ENCODE data around the gene DPH1.

The DPH1 gene

DNA sequence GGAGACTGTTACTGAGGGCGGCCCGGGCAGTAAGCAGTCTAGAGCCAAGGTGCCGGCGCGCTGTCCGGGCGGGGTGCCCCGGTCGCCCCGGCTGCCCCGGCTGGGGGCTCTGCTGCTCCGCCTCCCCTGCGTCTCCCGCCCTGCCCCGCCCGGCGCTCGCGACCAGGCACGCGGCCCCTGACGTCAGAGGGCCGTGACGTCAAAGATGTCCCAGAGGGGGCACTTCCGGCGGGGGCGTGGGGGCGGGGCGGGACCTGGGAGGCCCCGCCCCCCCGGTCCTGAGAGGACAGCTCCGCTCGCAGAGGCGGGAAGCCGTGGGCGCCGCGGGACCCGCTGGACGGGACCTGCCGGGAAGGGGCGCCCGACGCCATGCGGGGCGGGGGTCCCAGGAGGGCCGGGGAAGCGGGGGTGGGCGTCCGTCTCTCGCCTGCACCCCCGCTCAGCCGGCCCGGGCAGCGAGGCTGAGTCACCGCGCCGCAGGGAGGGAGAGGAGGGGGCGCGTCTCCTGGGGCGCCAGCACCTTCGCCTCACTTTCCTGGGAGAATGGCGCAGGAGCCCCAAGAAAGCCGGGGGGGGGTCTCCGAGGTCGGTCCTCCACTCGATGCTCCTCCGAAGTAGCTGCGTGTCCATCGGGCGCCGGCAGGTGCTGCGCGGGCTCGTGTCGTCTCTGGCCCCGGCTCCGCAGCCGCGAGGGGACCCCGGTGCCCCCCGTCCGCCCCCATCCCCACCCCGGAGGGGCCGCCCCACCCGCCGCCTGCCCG is 20.5 kb downstream of the DPH1 start:
- DNase-seq (ENCODE audit: low read depth), result peak; percentile 66

DNA sequence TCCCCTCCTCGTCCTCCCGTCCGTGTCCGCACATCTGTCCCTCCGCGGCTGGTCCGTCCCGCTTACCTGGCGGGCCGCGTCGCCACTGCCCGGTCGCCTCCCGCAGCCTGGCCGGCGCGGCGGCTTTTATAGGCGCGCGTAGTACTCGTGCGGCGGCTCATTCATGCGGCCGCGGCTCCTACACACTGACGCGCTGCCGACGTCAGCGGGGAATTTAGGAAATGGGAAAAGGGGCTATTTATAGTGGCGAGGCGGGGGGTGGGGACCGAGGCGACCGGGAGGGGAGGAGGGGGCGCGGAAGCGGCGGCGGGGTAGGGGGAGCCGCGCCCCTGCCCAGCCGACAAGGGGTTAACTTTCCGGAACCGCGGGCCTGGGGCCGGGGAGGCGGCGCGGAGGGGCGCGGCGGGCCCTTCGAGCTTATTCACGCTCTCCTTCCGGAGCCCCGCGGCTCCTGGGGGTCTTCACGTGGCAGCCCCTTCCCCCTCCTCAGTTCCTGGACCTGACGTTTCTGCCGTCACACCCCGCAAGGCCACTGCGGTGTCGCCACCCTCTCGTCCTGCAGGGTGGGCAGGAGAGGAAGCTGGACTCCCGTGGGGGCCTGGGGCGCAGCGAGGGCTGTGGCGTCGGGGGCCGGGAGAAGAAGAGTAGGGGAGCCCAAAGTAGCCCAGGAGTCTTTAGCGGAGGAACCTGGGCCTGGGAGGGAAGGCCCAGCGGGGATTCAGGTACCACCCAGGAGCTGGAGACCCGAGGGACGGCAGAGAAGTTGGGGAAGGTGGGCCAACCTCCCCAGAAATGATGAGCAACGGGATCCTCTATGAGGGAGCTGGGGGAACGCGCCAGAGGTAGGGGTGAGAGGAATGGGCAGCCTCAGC is 21.3 kb downstream of the DPH1 start:
- no peak for DNase-seq (ENCODE audit: low read depth)

DNA sequence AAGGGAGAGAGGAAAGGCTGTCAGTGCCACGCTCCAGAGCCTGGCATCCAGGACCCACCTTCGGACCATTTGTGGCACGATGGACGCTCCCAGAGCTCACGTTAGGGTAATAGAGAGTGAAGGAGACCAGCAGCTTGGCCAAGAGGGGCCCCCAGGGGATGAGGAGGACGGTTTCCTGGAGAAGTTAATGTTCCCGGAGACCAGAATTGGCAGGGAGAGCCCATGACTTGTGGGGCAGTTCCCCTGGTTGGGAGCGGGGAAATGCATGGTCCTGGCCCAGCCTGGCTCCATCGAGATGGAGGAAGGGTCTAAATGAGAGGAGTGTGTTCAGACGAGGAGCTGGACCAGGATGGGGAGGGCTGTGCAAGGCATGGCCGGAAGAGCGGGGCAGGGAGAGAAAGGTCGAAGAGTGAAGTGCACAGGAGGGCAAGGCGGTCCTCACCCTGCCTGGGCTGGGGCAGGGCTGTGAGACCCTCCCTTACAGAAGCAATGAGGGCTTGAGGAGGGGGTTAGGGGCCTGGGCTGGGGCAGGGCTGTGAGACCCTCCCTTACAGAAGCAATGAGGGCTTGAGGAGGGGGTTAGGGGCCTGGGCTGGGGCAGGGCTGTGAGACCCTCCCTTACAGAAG is 22.1 kb downstream of the DPH1 start:
- no peak for DNase-seq (ENCODE audit: low read depth)

DNA sequence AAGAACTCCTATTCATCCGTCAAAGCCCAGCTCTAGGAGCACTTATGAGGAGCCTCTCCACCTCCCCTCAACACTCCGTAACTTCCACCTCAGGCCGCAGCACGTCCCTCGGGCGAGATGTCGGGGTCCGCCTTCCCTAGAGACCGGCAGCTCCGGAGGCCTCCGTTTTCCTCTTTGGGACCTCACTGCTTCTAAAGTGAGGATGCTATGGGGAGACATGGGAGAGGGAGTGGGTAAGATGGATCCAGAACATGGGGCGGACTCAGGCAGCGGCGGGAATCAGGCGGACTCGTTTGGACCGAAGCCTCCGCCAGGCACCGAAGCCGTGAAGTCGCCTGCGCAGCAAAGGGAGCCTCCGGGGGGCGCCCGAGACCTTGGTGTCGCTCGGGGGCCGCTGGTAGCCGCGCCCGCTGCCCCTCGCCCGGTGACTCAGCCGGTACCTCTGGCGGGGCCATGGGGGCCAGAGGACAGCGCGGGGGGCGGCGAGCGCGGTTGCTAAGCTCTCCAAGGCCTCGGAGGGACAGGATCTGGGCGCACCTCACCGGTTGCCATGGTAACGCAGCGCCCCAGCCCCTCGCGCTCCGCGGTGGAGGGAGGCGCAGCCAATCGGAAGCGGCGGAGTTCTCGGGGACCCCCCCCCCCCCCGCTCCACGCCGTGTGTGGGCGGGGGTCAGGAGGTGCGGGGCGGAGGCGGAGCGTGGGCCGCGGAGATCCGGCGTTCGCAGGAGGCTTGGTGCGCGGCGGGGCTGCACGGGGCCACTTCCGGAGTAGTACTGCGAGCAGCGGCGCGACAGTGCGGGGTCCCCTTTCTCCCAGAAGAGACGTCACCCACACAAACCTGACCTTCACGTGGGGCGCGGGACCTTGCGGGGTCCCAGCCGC is 23.7 kb downstream of the DPH1 start:
- peak; percentile 69 for DNase-seq (ENCODE audit: low read depth)

DNA sequence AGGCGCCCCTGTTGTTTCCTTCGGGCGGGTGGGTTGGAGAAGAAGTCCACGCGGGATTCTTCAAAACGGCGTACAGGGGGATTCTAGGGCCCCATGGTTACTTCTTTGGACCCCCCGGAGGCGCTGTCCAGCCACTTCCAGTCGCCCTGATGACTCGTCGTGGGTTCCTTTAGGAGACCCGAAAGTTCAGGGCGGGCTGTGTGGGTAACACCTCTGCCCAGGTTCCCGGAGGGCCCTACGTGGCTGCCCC is 24.2 kb downstream of the DPH1 start:
- no peak for DNase-seq (ENCODE audit: low read depth)

DNA sequence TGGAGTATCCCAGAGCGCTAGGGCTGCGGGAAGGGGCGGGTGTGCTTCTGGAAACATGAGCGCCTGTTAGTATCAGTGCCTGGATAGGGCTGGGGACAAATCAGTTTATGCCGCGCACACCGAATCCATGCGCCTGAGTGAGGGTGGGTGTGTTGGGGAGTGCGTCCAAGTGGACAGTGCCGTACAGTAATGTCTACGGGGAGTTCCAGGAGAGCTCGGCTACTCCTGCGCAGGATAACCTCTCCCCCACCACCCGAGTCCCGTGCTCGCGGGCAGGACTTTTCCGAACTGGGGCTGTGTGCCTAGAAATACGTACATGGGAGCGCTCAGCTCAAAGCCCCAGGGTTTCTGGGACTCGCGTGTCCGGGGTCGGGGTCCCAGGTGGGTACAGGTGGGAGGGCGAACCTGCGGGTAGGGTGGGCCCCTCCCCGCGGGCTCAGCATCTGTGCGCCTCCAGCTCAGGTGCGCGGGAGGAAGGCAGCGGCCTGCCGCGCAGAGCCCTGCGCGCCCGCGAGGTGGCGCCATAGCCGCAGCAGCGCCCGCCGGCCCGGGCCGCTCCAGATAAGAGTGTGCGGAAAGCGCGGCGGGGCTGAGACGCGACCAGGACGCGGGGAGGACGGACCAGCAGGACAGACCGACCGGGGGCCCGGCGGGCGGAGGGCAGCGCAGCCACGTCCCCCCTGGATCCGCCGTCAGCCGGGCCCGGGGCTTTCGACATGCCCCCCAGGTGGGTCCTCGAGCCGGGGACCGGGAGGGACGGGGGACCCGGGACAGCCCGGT is 24.7 kb downstream of the DPH1 start, which contains the start of gene HIC1:
Gene HIC1 (plus strand): TSS at position 592 of the 780 bp plus-strand sequence. CDS start 1,588 bp downstream, outside the sequence.
- DNase-seq (ENCODE audit: low read depth), result no peak

DNA sequence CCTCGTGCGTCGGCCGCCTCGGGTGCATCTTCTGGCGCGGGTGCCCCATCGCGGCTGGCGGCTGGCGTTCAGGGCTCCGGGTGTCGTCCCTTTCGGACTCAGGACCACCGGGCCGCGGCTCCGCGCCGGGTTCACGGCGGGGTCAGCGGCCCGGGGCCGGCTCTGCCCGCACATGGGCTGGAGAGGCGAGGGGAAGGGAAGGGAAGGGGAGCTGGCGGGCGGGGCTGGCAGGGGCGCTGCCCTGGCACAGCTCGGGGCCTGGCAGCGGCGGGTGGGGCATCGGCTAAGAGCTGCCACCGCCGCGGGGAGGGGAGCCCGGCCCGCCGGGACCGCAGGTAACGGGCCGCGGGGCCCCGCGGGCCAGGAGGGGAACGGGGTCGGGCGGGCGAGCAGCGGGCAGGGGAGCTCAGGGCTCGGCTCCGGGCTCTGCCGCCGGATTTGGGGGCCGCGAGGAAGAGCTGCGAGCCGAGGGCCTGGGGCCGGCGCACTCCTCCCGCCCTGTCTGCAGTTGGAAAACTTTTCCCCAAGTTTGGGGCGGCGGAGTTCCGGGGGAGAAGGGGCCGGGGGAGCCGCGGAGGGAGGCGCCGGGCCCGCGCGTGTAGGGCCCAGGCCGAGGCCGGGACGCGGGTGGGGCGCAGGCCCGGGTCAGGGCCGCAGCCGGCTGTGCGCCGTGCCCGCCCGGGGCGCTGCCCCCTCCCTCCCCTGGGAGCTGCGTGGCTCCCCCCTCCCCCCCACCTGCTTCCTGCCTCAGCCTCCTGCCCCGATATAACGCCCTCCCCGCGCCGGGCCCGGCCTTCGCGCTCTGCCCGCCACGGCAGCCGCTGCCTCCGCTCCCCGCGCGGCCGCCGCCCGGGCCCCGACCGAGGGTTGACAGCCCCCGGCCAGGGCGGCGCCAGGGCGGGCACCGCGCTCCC is 25.6 kb downstream of the DPH1 start:
- no peak for DNase-seq (ENCODE audit: low read depth)

DNA sequence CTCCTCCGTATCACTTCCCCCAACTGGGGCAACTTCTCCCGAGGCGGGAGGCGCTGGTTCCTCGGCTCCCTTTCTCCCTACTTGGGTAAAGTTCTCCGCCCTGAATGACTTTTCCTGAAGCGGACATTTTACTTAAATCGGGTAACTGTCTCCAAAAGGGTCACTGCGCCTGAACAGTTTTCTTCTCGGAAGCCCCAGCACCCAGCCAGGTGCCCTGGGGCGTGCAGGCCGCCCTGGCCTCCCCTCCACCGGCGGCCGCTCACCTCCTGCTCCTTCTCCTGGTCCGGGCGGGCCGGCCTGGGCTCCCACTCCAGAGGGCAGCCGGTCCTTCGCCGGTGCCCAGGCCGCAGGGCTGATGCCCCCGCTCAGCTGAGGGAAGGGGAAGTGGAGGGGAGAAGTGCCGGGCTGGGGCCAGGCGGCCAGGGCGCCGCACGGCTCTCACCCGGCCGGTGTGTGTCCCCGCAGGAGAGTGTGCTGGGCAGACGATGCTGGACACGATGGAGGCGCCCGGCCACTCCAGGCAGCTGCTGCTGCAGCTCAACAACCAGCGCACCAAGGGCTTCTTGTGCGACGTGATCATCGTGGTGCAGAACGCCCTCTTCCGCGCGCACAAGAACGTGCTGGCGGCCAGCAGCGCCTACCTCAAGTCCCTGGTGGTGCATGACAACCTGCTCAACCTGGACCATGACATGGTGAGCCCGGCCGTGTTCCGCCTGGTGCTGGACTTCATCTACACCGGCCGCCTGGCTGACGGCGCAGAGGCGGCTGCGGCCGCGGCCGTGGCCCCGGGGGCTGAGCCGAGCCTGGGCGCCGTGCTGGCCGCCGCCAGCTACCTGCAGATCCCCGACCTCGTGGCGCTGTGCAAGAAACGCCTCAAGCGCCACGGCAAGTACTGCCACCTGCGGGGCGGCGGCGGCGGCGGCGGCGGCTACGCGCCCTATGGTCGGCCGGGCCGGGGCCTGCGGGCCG is 26.5 kb downstream of the DPH1 start:
- no peak for DNase-seq (ENCODE audit: low read depth)

DNA sequence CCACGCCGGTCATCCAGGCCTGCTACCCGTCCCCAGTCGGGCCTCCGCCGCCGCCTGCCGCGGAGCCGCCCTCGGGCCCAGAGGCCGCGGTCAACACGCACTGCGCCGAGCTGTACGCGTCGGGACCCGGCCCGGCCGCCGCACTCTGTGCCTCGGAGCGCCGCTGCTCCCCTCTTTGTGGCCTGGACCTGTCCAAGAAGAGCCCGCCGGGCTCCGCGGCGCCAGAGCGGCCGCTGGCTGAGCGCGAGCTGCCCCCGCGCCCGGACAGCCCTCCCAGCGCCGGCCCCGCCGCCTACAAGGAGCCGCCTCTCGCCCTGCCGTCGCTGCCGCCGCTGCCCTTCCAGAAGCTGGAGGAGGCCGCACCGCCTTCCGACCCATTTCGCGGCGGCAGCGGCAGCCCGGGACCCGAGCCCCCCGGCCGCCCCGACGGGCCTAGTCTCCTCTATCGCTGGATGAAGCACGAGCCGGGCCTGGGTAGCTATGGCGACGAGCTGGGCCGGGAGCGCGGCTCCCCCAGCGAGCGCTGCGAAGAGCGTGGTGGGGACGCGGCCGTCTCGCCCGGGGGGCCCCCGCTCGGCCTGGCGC is 27.3 kb downstream of the DPH1 start:
- DNase-seq (ENCODE audit: low read depth), result no peak

DNA sequence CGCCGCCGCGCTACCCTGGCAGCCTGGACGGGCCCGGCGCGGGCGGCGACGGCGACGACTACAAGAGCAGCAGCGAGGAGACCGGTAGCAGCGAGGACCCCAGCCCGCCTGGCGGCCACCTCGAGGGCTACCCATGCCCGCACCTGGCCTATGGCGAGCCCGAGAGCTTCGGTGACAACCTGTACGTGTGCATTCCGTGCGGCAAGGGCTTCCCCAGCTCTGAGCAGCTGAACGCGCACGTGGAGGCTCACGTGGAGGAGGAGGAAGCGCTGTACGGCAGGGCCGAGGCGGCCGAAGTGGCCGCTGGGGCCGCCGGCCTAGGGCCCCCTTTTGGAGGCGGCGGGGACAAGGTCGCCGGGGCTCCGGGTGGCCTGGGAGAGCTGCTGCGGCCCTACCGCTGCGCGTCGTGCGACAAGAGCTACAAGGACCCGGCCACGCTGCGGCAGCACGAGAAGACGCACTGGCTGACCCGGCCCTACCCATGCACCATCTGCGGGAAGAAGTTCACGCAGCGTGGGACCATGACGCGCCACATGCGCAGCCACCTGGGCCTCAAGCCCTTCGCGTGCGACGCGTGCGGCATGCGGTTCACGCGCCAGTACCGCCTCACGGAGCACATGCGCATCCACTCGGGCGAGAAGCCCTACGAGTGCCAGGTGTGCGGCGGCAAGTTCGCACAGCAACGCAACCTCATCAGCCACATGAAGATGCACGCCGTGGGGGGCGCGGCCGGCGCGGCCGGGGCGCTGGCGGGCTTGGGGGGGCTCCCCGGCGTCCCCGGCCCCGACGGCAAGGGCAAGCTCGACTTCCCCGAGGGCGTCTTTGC is 28.0 kb downstream of the DPH1 start:
- no peak for DNase-seq (ENCODE audit: low read depth)

DNA sequence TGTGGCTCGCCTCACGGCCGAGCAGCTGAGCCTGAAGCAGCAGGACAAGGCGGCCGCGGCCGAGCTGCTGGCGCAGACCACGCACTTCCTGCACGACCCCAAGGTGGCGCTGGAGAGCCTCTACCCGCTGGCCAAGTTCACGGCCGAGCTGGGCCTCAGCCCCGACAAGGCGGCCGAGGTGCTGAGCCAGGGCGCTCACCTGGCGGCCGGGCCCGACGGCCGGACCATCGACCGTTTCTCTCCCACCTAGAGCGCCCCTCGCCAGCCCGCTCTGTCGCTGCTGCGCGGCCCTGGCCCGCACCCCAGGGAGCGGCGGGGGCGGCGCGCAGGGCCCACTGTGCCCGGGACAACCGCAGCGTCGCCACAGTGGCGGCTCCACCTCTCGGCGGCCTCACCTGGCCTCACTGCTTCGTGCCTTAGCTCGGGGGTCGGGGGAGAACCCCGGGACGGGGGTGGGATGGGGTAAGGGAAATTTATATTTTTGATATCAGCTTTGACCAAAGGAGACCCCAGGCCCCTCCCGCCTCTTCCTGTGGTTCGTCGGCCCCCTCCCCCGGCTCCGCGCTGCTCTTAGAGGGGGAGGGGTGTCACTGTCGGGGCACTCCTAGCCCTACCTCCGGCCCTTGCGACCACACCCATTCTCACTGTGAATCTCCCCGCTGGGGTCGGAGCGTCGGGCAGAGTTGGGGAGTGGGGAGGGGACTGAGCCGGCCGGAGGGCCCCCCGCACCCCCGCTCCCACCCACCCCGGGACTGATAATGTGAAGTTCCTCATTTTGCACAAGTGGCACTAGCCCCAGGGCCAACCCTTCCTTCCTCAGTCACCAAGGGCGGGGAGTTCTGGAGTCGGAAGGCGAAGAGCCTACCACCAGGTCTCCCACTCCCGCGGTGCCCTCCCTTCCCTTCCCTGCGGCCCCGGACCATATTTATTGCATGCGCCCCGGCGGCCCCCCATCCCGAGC is 28.9 kb downstream of the DPH1 start:
- DNase-seq (ENCODE audit: low read depth), result no peak

DNA sequence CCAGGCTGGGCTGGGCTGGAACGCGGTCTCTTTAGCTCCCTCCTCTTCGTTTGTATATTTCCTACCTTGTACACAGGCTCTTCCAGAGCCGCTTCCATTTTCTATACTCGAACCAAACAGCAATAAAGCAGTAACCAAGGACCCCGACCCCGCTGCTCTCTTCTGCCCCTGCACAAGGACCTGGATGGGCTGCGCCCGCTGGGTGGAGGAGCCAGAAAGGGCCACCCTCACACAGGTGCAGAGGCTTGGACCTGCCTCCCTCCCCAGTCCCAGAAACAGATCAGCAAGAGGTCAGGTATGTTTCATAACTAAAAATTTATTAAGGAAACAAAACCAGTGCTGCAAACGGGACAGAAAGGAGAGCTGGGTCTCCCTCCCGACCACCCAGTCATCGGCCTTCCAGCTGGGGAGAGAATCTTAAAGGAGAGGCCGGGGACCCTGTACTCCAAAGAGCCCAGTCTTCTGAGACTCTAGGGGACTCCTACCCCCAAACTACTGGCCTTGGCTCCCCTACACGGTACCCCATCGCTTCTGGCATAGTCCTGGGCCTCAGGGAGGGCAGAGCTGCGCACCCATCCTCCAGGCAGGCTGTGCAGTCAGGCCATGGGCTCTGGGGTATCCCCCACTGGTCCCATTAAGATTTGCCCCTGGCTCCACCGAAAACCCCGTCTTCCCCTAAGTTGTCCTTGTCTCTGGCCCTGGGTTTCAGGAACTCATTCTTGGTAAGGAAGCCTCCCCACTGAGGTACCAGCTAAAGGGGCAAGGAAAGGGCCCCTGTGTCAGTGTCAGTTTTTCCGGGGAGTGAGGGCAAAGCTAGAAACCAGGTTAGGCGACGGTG is 29.8 kb downstream of the DPH1 start:
- no peak for DNase-seq (ENCODE audit: low read depth)

DNA sequence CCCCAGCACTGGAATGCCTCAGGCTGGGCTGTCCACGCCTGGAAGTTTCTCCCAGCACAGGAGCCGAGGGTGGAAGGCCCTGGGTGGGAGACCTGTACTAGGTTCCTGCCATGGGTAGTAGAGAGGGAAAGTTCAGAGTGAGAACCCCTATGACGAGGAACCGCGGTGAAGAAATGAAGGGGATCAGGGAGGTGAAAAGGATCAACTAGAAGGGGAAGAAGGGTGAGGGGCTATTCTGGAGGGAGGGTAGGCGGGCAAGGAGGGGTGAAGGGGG is 30.4 kb downstream of the DPH1 start:
- DNase-seq (ENCODE audit: low read depth), result no peak

DNA sequence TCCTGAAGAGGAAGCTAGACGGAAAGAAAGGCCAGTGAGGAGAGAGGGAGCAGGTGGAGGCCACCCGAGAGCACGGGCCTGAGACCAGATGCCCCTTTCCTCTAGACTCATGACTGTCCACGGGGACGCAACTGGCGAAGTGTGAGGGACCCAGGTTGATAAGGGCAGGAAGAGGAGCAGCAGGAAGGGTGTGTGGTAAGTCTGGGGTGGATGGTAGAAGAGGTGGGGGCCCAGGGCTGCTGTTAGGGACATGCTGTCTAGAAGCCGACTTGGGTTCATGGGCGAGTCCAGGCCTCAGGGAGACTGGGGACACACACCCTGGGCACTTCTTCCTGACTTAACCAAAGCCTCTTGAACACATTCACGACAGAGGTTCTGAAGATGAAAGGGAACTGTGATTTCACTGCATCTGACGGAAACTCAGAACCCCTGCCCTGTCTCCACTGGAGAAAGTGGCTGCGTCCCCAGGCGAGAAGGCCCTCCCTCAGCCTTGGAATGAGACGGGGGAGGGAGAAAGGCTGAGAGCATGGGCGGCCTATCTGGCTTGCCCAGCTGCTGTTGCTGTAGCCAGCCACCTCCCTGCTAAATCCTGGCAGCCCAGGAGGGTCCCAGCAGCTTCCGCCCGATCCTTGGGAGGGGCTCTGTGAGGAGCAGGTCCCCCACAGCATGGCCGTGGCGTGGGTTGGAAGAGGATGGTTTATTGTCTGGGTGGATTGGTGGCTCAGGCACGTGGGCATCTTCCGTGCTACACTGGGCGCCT is 30.9 kb downstream of the DPH1 start:
- DNase-seq (ENCODE audit: low read depth), result no peak

DNA sequence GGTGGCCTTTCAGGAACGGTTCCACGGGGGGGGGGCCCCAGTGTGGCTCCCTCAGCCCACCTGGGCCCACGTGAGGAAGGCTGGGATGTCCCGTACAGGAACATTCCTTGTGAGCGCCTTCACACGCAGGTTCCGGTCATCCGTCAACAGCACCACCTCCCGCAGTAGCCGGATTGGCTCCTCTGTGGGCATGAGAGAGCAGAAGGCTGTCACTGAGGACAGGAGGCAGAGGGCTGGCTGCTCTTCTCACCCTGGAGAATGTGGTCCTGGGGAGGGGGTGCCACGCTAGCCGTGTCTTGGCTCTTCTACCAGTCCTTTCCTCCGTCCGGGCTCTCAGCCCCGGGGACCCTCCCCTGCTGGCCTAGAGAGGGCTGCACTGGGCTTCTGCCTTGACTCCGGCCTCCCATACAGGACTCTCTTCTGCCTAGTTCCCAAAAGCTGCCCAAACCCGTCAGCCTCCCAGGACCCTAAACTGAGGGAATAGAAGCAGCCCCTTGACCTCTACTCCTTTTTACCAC is 31.5 kb downstream of the DPH1 start:
- no peak for DNase-seq (ENCODE audit: low read depth)
